ENCODE measurements around the gene PRKAG3. TPM values are rescaled to one million over a fixed set of nuclear protein-coding genes. Genes with fewer than 3 reads are reported as not detected.

The PRKAG3 gene
- total and polyA plus RNA-seq, 2 experiments from 2014 or later, result not detected

- H3K9me3 Mint-ChIP-seq, result peaks cover 11% of the 10 kb centered on the region
- no peaks in the 10 kb centered on the region for H3K9me2 ChIP-seq (ENCODE audit: insufficient read depth)
- no peaks in the 10 kb centered on the region; the same call in 1 of the 2 replicates for H4K20me1 ChIP-seq (replicated peaks; ENCODE audit: insufficient read depth)
- H3K27me3 Mint-ChIP-seq (ENCODE audit: insufficient read depth, low read depth, poor library complexity), result peaks cover 5% of the 10 kb centered on the region
- peaks cover 17% of the 10 kb centered on the region for H3K4me1 Mint-ChIP-seq
- peaks cover 10% of the 10 kb centered on the region; the same call in 2 of the 3 replicates for H3K36me3 Mint-ChIP-seq (ENCODE audit: low read depth)
- no peak overlapping the region for H3K4me2 ChIP-seq
- DNase-seq (ENCODE audit: low spot score), result peak; percentile 25
- no peak overlapping the region for H3K27ac ChIP-seq (ENCODE audit: low read depth)
- no peak overlapping the region for H3K27ac Mint-ChIP-seq
- H3K36me3 ChIP-seq (ENCODE audit: insufficient read depth), result peaks cover 7% of the 10 kb centered on the region; the same call in 1 of the 2 replicates
- H3K4me3 Mint-ChIP-seq, result no peak overlapping the region
- peak; percentile 80 for ATAC-seq
- H3F3A ChIP-seq (replicated peaks; ENCODE audit: low read depth), result no peaks in the 10 kb centered on the region
- no peak for TF ChIP-seq CREB1 (CRISPR knock-in tag; IDR thresholded peaks at IDR 0.05; ENCODE audit: low read depth)
- H3K27me3 ChIP-seq (ENCODE audit: insufficient read depth), result no peaks in the 10 kb centered on the region
- H3K79me2 ChIP-seq (replicated peaks; ENCODE audit: insufficient read depth), result no peaks in the 10 kb centered on the region
- H2AFZ ChIP-seq, result peak overlapping the region; percentile 45
- peaks cover 14% of the 10 kb centered on the region for H3K4me1 ChIP-seq (ENCODE audit: insufficient read depth)
- no peak overlapping the region for H3K4me3 ChIP-seq
Observed at GRCh38 chr2:218799990-218800389, 31.6 kb downstream of the PRKAG3 start.

DNA sequence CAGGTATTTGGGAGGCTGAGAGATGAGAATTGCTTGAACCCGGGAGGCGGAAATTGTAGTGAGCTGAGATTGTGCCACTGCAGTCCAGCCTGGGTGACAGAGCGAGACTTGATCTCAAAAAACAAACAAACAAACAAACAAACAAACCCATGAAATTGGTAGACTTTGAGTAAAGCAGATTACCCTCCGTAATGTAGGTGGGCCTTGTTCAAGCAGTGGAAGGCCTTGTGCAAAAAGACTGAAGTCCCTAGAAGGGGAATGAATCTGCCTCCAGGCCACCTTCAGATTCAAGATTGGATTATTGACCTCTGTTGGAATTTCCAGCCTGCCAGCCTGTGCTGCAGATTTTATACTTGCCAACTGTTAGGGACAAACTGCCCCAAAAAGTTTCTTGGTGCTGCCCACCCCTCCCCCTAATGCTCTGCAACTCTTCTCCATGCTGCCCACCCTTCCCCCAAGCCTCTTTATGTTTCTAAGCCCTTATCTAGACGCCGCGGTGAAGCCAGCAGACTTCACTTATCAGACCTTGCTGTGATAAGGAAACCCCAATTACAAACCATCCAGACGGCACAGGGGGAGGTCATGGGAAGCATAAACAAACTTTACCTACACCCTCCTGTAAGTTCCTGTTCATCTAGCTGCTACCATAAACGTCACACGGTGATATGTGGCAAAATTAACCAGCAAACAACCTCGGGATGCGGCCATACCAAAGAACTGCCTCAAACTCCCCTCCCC is 32.7 kb downstream of the PRKAG3 start:
- H3K9me2 ChIP-seq (ENCODE audit: insufficient read depth), result no peaks in the 10 kb centered on the region
- H3K4me2 ChIP-seq, result peak overlapping the region; percentile 58
- no peaks in the 10 kb centered on the region for H3F3A ChIP-seq (replicated peaks; ENCODE audit: low read depth)
- peaks cover 5% of the 10 kb centered on the region for H3K27me3 Mint-ChIP-seq (ENCODE audit: insufficient read depth, low read depth, poor library complexity)
- peaks cover 22% of the 10 kb centered on the region for H3K4me1 Mint-ChIP-seq
- H3K36me3 Mint-ChIP-seq (ENCODE audit: low read depth), result no peaks in the 10 kb centered on the region
- H3K4me3 ChIP-seq, result no peak overlapping the region
- TF ChIP-seq STAT1 (IDR thresholded peaks at IDR 0.05; ENCODE audit: unreplicated experiment) (no peak), NANOG (IDR thresholded peaks at IDR 0.05; ENCODE audit: borderline replicate concordance) (no peak), ETS1 (IDR thresholded peaks at IDR 0.05) (no peak), JUNB (IDR thresholded peaks at IDR 0.05; ENCODE audit: unreplicated experiment) (no peak), ZNF331 (CRISPR knock-in tag; IDR thresholded peaks at IDR 0.05; ENCODE audit: low read depth) (no peak), POLR2AphosphoS5 (IDR thresholded peaks at IDR 0.05; ENCODE audit: low read depth) (no peak), EZH2phosphoT487 (IDR thresholded peaks at IDR 0.05; ENCODE audit: unreplicated experiment) (no peak)
- TF ChIP-seq, protein P1, sequence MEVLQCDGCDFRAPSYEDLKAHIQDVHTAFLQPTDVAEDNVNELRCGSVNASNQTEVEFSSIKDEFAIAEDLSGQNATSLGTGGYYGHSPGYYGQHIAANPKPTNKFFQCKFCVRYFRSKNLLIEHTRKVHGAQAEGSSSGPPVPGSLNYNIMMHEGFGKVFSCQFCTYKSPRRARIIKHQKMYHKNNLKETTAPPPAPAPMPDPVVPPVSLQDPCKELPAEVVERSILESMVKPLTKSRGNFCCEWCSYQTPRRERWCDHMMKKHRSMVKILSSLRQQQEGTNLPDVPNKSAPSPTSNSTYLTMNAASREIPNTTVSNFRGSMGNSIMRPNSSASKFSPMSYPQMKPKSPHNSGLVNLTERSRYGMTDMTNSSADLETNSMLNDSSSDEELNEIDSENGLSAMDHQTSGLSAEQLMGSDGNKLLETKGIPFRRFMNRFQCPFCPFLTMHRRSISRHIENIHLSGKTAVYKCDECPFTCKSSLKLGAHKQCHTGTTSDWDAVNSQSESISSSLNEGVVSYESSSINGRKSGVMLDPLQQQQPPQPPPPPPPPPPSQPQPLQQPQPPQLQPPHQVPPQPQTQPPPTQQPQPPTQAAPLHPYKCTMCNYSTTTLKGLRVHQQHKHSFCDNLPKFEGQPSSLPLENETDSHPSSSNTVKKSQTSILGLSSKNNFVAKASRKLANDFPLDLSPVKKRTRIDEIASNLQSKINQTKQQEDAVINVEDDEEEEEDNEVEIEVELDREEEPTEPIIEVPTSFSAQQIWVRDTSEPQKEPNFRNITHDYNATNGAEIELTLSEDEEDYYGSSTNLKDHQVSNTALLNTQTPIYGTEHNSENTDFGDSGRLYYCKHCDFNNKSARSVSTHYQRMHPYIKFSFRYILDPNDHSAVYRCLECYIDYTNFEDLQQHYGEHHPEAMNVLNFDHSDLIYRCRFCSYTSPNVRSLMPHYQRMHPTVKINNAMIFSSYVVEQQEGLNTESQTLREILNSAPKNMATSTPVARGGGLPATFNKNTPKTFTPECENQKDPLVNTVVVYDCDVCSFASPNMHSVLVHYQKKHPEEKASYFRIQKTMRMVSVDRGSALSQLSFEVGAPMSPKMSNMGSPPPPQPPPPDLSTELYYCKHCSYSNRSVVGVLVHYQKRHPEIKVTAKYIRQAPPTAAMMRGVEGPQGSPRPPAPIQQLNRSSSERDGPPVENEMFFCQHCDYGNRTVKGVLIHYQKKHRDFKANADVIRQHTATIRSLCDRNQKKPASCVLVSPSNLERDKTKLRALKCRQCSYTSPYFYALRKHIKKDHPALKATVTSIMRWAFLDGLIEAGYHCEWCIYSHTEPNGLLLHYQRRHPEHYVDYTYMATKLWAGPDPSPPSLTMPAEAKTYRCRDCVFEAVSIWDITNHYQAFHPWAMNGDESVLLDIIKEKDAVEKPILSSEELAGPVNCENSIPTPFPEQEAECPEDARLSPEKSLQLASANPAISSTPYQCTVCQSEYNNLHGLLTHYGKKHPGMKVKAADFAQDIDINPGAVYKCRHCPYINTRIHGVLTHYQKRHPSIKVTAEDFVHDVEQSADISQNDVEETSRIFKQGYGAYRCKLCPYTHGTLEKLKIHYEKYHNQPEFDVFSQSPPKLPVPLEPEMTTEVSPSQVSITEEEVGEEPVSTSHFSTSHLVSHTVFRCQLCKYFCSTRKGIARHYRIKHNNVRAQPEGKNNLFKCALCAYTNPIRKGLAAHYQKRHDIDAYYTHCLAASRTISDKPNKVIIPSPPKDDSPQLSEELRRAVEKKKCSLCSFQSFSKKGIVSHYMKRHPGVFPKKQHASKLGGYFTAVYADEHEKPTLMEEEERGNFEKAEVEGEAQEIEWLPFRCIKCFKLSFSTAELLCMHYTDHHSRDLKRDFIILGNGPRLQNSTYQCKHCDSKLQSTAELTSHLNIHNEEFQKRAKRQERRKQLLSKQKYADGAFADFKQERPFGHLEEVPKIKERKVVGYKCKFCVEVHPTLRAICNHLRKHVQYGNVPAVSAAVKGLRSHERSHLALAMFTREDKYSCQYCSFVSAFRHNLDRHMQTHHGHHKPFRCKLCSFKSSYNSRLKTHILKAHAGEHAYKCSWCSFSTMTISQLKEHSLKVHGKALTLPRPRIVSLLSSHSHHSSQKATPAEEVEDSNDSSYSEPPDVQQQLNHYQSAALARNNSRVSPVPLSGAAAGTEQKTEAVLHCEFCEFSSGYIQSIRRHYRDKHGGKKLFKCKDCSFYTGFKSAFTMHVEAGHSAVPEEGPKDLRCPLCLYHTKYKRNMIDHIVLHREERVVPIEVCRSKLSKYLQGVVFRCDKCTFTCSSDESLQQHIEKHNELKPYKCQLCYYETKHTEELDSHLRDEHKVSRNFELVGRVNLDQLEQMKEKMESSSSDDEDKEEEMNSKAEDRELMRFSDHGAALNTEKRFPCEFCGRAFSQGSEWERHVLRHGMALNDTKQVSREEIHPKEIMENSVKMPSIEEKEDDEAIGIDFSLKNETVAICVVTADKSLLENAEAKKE (CRISPR knock-in tag; IDR thresholded peaks at IDR 0.05), result no peak
- no peaks in the 10 kb centered on the region; the same call in 1 of the 2 replicates for H4K20me1 ChIP-seq (replicated peaks; ENCODE audit: insufficient read depth)
- no peaks in the 10 kb centered on the region for H3K79me2 ChIP-seq (replicated peaks; ENCODE audit: insufficient read depth)
- ATAC-seq (peak; percentile 33), DNase-seq (ENCODE audit: low spot score) (peak; percentile 32)
- no peaks in the 10 kb centered on the region for H3K27me3 ChIP-seq (ENCODE audit: insufficient read depth)
- no peak overlapping the region for H3K4me3 Mint-ChIP-seq
- peaks cover 17% of the 10 kb centered on the region for H3K4me1 ChIP-seq (ENCODE audit: insufficient read depth)
- H2AFZ ChIP-seq, result peak overlapping the region; percentile 45
- no peak overlapping the region for H3K27ac ChIP-seq (ENCODE audit: low read depth)
- peaks cover under 1% of the 10 kb centered on the region; the same call in 1 of the 3 replicates for H3K9me3 Mint-ChIP-seq
- H3K36me3 ChIP-seq (ENCODE audit: insufficient read depth), result no peaks in the 10 kb centered on the region
- H3K27ac Mint-ChIP-seq, result no peak overlapping the region
